ENCODE data around the gene PRKCZ.

DNA sequence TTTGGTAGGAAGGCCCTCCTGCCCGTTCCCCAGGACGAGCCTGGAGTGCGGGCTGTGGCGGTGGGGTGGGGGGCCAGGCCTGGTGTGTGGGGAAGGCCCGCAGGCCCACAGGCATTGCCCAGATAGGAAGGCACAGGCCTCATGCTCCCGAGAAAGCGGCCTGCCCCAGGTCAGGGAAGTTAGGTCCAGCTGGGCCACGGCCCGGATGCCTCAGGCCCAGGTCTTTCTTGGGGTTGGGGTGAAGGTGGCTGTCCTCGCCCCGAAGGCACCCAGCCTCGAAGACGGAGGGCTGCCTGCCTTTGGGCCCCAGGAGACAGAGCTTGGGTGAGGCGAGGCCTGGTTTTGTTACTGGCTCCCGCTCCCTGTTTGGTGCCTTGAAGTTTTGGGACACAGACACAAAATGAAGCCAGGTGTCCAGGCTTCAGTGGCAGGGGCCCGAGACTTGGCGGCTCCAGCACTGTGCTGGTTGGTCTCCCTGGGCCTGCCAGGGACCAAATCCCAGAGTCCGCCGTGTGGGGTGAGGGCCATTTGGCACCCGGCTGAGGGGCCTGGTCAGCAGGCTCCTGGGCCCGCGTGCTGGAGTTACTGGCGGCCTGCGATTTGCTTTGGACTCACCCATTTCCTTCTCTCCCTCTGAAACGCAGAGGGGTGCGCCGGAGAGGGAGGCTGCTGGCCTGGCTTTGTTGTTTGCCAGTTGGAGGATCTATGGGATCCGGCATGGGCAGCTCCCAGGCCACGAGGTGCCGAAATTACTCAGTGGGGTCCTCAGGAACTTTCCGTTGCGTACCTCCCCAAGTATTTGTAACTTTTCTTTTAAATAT, 179.9 kb downstream of the PRKCZ start:
- TF ChIP-seq EP300 (IDR thresholded peaks at IDR 0.05), result no peak
- TF ChIP-seq, protein P1, sequence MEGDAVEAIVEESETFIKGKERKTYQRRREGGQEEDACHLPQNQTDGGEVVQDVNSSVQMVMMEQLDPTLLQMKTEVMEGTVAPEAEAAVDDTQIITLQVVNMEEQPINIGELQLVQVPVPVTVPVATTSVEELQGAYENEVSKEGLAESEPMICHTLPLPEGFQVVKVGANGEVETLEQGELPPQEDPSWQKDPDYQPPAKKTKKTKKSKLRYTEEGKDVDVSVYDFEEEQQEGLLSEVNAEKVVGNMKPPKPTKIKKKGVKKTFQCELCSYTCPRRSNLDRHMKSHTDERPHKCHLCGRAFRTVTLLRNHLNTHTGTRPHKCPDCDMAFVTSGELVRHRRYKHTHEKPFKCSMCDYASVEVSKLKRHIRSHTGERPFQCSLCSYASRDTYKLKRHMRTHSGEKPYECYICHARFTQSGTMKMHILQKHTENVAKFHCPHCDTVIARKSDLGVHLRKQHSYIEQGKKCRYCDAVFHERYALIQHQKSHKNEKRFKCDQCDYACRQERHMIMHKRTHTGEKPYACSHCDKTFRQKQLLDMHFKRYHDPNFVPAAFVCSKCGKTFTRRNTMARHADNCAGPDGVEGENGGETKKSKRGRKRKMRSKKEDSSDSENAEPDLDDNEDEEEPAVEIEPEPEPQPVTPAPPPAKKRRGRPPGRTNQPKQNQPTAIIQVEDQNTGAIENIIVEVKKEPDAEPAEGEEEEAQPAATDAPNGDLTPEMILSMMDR (IDR thresholded peaks at IDR 0.05), result no peak
- no peak for TF ChIP-seq POLR2A (IDR thresholded peaks at IDR 0.05; ENCODE audit: low read depth)
- peak in 1 of 2 donors; percentile 39 for TF ChIP-seq POLR2AphosphoS5 (IDR thresholded peaks at IDR 0.05)

Measured in esophagus muscularis mucosa (tissue), 4 donors.